Ishikawa (cell line): Measurements from ENCODE around the gene CUL4A.

Source experiments
- CEBPB ChIP-seq: IDR thresholded peaks from 2 replicates; pipeline ENCODE4 v1.6.1; 2012
- CREB1 ChIP-seq: IDR thresholded peaks from 2 replicates; pipeline ENCODE4 v1.6.1; 2012; ENCODE audit warnings: low read depth
- EP300 ChIP-seq: IDR thresholded peaks from 2 replicates; pipeline ENCODE4 v1.6.1; 2012; ENCODE audit warnings: borderline replicate concordance
- MAX ChIP-seq: IDR thresholded peaks from 2 replicates; pipeline ENCODE4 v1.6.1; 2012
- RAD21 ChIP-seq: IDR thresholded peaks from 2 replicates; pipeline ENCODE4 v1.6.1; 2012; ENCODE audit warnings: low read depth
- REST ChIP-seq: IDR thresholded peaks from 2 replicates; pipeline ENCODE4 v1.6.1; 2012; ENCODE audit warnings: low read depth, mild to moderate bottlenecking
- TAF1 ChIP-seq: IDR thresholded peaks from 2 replicates; pipeline ENCODE4 v1.6.1; 2012; ENCODE audit warnings: low read depth, mild to moderate bottlenecking
- TCF12 ChIP-seq: IDR thresholded peaks from 2 replicates; pipeline ENCODE4 v1.6.1; 2012; ENCODE audit warnings: low read depth
- YY1 ChIP-seq: IDR thresholded peaks from 2 replicates; pipeline ENCODE4 v1.6.1; 2012; ENCODE audit warnings: low read depth
- ZBTB7A ChIP-seq: IDR thresholded peaks from 2 replicates; pipeline ENCODE4 v1.6.1; 2012; ENCODE audit warnings: low read depth

GRCh38 chr13:113280126-113280525 is 70.7 kb downstream of the CUL4A start:
- TF ChIP-seq TAF1 (no peak), MAX (no peak), CEBPB (no peak), TCF12 (no peak), REST (no peak), ZBTB7A (no peak), EP300 (no peak), RAD21 (no peak), YY1 (no peak), CREB1 (no peak)
